SK-N-SH (cell line): ENCODE measurements around the gene LSM3. TPM values are rescaled to one million over a fixed set of nuclear protein-coding genes. Genes with fewer than 3 reads are reported as not detected.

Source experiments
- CTCF ChIA-PET: fragments of 300-600, 350-600 bp; formaldehyde crosslinking; extraction: SDS; loops from one replicate; lab custom pipeline; 2021; lab: Yijun Ruan, JAX
- POLR2A ChIA-PET: fragments of 350-600 bp; sonication (Branson Sonifier 250); formaldehyde crosslinking; extraction: SDS; loops from one replicate; lab custom pipeline; 2020; ENCODE audit warnings: antibody characterized with exemption, inconsistent platforms; lab: Yijun Ruan, JAX
- DNase-seq: peaks from one replicate; pipeline ENCODE4 v3.0.0; 2012
- H2AFZ ChIP-seq: fragments of 200-600 bp; sonication (generic); 2 replicates; pipeline ENCODE4 v1.8.1; 2016; ENCODE audit warnings: antibody characterized with exemption, mild to moderate bottlenecking, low read depth
- H3F3A ChIP-seq: fragments of 200-600 bp; sonication (generic); replicated peaks from 2 replicates; pipeline ENCODE3; 2016; ENCODE audit warnings: antibody characterized with exemption, mild to moderate bottlenecking; ENCODE audit not compliant: insufficient read depth
- H3K27ac ChIP-seq, 2 experiments: fragments of 200-500 bp in 1 of 2; fragments of 200-600 bp in 1 of 2; sonication (Bioruptor generic) in 1 of 2; sonication (generic), shearing (Covaris generic) in 1 of 2; 2 replicates each; pipeline versions ENCODE4 v1.5.1 to v1.6.1; 2014 to 2016; ENCODE audit warnings: low read depth in 2 of 2, inconsistent platforms in 1 of 2, low read length in 1 of 2, mild to moderate bottlenecking in 1 of 2, mixed read lengths in 1 of 2
- H3K27me3 ChIP-seq: fragments of 200-600 bp; sonication (generic), shearing (Covaris generic); 2 replicates; pipeline ENCODE4 v1.6.1; 2016; ENCODE audit warnings: mixed run types; ENCODE audit not compliant: insufficient read depth
- H3K36me3 ChIP-seq, 2 experiments: fragments of 200-500 bp in 1 of 2; fragments of 200-600 bp in 1 of 2; sonication (Bioruptor generic) in 1 of 2; sonication (generic) in 1 of 2; replicated peaks in 1 of 2; 2 replicates each; pipeline versions ENCODE3 to v1.5.1; 2014 to 2016; ENCODE audit warnings: low read length in 1 of 2, mild to moderate bottlenecking in 1 of 2; ENCODE audit not compliant: insufficient read depth in 2 of 2, control insufficient read depth in 1 of 2
- H3K4me1 ChIP-seq, 2 experiments: fragments of 200-500 bp in 1 of 2; fragments of 200-600 bp in 1 of 2; sonication (Bioruptor generic) in 1 of 2; sonication (generic), shearing (Covaris generic) in 1 of 2; 2 replicates each; pipeline versions ENCODE4 v1.5.1 to v1.6.1; 2014 to 2016; ENCODE audit warnings: low read depth in 1 of 2, low read length in 1 of 2, mixed run types in 1 of 2; ENCODE audit not compliant: insufficient read depth in 2 of 2, control insufficient read depth in 1 of 2
- H3K4me2 ChIP-seq: fragments of 200-600 bp; sonication (generic), shearing (Covaris generic); 2 replicates; pipeline ENCODE4 v1.6.1; 2017; ENCODE audit warnings: mixed run types
- H3K4me3 ChIP-seq, 2 experiments: fragments of 200-500 bp in 1 of 2; fragments of 200-600 bp in 1 of 2; sonication (Bioruptor generic) in 1 of 2; sonication (generic), shearing (Covaris generic) in 1 of 2; 2 replicates each; pipeline versions ENCODE4 v1.5.1 to v1.8.1; 2014 to 2016; ENCODE audit warnings: low read depth in 2 of 2, inconsistent platforms in 1 of 2, low read length in 1 of 2, mild to moderate bottlenecking in 1 of 2, mixed read lengths in 1 of 2, moderate library complexity in 1 of 2
- H3K79me2 ChIP-seq: fragments of 200-600 bp; sonication (generic); 2 replicates; pipeline ENCODE4 v1.8.1; 2017; ENCODE audit warnings: mild to moderate bottlenecking; ENCODE audit not compliant: insufficient read depth
- H3K9ac ChIP-seq: fragments of 200-600 bp; sonication (generic); 2 replicates; pipeline ENCODE4 v1.6.1; 2017; ENCODE audit warnings: mixed run types
- H3K9me2 ChIP-seq: fragments of 200-600 bp; sonication (generic); 2 replicates; pipeline ENCODE4 v1.6.1; 2017; ENCODE audit warnings: mixed run types
- H3K9me3 ChIP-seq: fragments of 200-600 bp; sonication (generic); 2 replicates; pipeline ENCODE4 v1.6.1; 2017; ENCODE audit warnings: mixed run types, mild to moderate bottlenecking, moderate library complexity
- H4K20me1 ChIP-seq: fragments of 200-600 bp; sonication (generic); 2 replicates; pipeline ENCODE4 v1.6.1; 2017; ENCODE audit warnings: mild to moderate bottlenecking, mixed run types; ENCODE audit not compliant: insufficient read depth
- EP300 ChIP-seq, 2 experiments: IDR thresholded peaks; 2 replicates each; pipeline versions ENCODE4 v1.4.0 to v1.6.1; 2012; ENCODE audit warnings: borderline replicate concordance in 1 of 2, low read depth in 1 of 2, low read length in 1 of 2
- EZH2phosphoT487 ChIP-seq: fragments of 200-600 bp; sonication (generic); IDR thresholded peaks from 2 replicates; pipeline ENCODE4 v1.6.1; 2017; ENCODE audit warnings: low read depth, mixed run types, mild to moderate bottlenecking, antibody characterized with exemption, moderate library complexity, borderline replicate concordance
- FOXJ3 ChIP-seq: sonication (generic); formaldehyde crosslinking; IDR thresholded peaks from 2 replicates; pipeline ENCODE4 v1.5.1; 2020; ENCODE audit warnings: mild to moderate bottlenecking, missing genetic modification reagents
- GABPA ChIP-seq: IDR thresholded peaks from 2 replicates; pipeline ENCODE4 v1.4.0; 2012; ENCODE audit warnings: low read depth, mild to moderate bottlenecking
- GATA2 ChIP-seq: sonication (generic); formaldehyde crosslinking; IDR thresholded peaks from 2 replicates; pipeline ENCODE4 v1.5.0; 2020; ENCODE audit warnings: mild to moderate bottlenecking, missing genetic modification reagents
- JUND ChIP-seq: IDR thresholded peaks from 2 replicates; pipeline ENCODE4 v1.4.0; 2012
- MXI1 ChIP-seq: IDR thresholded peaks from 2 replicates; pipeline ENCODE4 v1.6.1; 2012; ENCODE audit warnings: mild to moderate bottlenecking, low read depth, low read length, improper control_type of control experiment
- NFIC ChIP-seq: IDR thresholded peaks from 2 replicates; pipeline ENCODE4 v1.4.0; 2012; ENCODE audit warnings: borderline replicate concordance
- NRF1 ChIP-seq: IDR thresholded peaks from 2 replicates; pipeline ENCODE4 v1.6.1; 2012; ENCODE audit warnings: low read depth, mild to moderate bottlenecking, low read length
- RCOR1 ChIP-seq: fragments of 150-350 bp; IDR thresholded peaks from 2 replicates; pipeline ENCODE4 v1.6.1; 2017; ENCODE audit warnings: antibody characterized with exemption, low read length
- RFX5 ChIP-seq: IDR thresholded peaks from 2 replicates; pipeline ENCODE4 v1.6.1; 2012; ENCODE audit warnings: mild to moderate bottlenecking, improper control_type of control experiment, low read length
- SIN3A ChIP-seq: IDR thresholded peaks from 2 replicates; pipeline ENCODE4 v1.6.1; 2012; ENCODE audit warnings: low read depth, mild to moderate bottlenecking, low read length, moderate library complexity, borderline replicate concordance
- SMC3 ChIP-seq: IDR thresholded peaks from 2 replicates; pipeline ENCODE4 v1.6.1; 2012; ENCODE audit warnings: low read depth, low read length, improper control_type of control experiment
- TAF1 ChIP-seq: IDR thresholded peaks from 2 replicates; pipeline ENCODE4 v1.6.1; 2012; ENCODE audit warnings: low read depth, mild to moderate bottlenecking, low read length, moderate library complexity, borderline replicate concordance
- TCF12 ChIP-seq: IDR thresholded peaks from 2 replicates; pipeline ENCODE4 v1.4.0; 2012
- WGBS: methylation state at CpG from one replicate; pipeline ENCODE4 v1.1.6; 2017; ENCODE audit warnings: low lambda C conversion rate; 5-methylcytosine and 5-hydroxymethylcytosine counted together
- polyA plus RNA-seq, 3 experiments: library from polyadenylated mRNA; depleted of rRNA; stranded (reverse); fragments of >200 nt; gene quantifications; 2 replicates each; pipeline ENCODE4 v1.2.3, GENCODE V29; 2012
- TF ChIP-seq, protein P1 (sequence below): IDR thresholded peaks from 2 replicates; pipeline ENCODE4 v1.4.0; 2012; ENCODE audit warnings: low read depth, borderline replicate concordance
- TF ChIP-seq, protein P2 (sequence below): fragments of 200-600 bp; sonication (generic); IDR thresholded peaks from 2 replicates; pipeline ENCODE4 v1.6.1; 2017; ENCODE audit warnings: antibody characterized with exemption, mild to moderate bottlenecking, moderate library complexity
- TF ChIP-seq, protein P3 (sequence below): fragments of 150-350 bp; IDR thresholded peaks from 2 replicates; pipeline ENCODE4 v1.6.1; 2017; ENCODE audit warnings: antibody characterized with exemption, low read length, low read depth, borderline replicate concordance
- TF ChIP-seq, protein P4 (sequence below): IDR thresholded peaks from 2 replicates; pipeline ENCODE4 v1.4.0; 2012; ENCODE audit warnings: low read depth, borderline replicate concordance

The LSM3 gene
- polyA plus RNA-seq, 1 of the 3 experiments (the other 2 are of a cell fraction) = 5.1 TPM

DNA sequence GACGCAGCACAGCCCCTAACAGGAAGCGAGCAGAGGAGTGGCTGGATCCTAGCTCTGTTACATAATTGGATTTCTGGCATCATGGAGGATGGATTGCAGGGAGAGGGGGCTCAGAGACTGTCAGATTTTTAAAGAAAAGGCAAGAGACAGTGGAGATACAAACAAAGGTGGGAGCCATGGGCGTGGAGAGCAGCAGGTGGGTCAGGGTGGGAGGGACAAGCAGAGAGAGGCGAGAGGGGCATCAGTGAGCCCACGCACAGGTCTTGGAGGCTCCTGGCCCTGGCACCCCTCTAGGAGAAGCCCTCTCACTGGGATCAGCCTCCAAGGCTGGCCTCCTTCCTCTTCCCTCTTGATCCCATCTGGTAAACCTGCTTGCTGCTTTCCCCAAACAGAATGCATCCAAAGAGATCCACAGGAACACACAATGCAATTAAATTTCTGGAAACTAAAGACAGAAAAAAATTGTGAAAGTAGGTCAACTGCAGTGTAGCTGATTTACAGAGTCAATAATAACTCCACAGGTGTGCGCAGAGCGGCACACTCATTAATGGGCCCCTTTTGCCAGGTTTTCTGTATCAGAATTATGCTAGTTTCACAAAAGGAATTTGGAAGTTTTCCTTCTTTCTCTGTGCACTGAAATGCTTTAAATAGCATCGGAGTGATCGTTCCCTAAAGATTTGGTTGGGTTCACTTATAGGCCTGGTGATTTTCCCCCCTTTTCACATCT, 66.1 kb downstream of the LSM3 start:
- no peak overlapping the region for H3K4me2 ChIP-seq
- no peaks in the 10 kb centered on the region for H3K9me2 ChIP-seq
- H3K9ac ChIP-seq = no peak overlapping the region
- H3K9me3 ChIP-seq = no peaks in the 10 kb centered on the region
- H2AFZ ChIP-seq = no peak overlapping the region
- no peak for TF ChIP-seq NRF1
- TF ChIP-seq MXI1 = no peak
- no peak for TF ChIP-seq FOXJ3 (CRISPR knock-in tag)
- TF ChIP-seq JUND = no peak
- TF ChIP-seq RCOR1 = no peak
- TF ChIP-seq GATA2 (CRISPR knock-in tag) = no peak
- TF ChIP-seq SIN3A = no peak
- TF ChIP-seq GABPA = no peak
- 64% methylated on average over 9 of the region's 9 CpGs for WGBS
- no peaks in the 10 kb centered on the region for H3K4me1 ChIP-seq
- no peak overlapping the region for H3K4me3 ChIP-seq
- ChIA-PET CTCF (no interaction called here), POLR2A (no interaction called here)
- no peaks in the 10 kb centered on the region for H3F3A ChIP-seq
- no peaks in the 10 kb centered on the region for H3K79me2 ChIP-seq
- H3K27me3 ChIP-seq = peaks cover 7% of the 10 kb centered on the region; the same call in 1 of the 2 replicates
- no peaks in the 10 kb centered on the region for H4K20me1 ChIP-seq
- no peak overlapping the region for H3K27ac ChIP-seq
- no peak for DNase-seq
- no peaks in the 10 kb centered on the region for H3K36me3 ChIP-seq

DNA sequence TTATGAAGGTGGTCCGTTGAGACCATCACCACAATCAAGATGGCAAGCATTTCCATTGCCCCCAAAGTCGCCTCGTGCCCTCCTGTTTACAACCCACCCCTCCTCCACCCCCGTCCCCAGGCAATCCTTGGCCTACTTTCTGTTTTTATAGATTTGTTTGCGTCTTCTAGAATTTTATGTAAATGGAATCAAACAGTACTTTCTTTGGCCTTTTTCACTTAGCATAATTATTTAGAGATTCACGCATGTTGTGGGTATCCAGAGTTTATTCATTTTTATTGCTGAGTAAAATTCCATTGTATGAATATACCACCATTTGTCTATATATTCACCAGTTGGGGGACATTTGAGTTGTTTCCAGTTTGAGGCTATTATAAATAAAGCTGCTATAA, 66.6 kb downstream of the LSM3 start:
- Histone ChIP-seq H3K4me2 (no peak overlapping the region), H3F3A (no peaks in the 10 kb centered on the region), H3K36me3 (no peaks in the 10 kb centered on the region), H3K27me3 (peaks cover 7% of the 10 kb centered on the region; the same call in 1 of the 2 replicates), H4K20me1 (no peaks in the 10 kb centered on the region), H3K9me2 (no peaks in the 10 kb centered on the region), H3K9ac (no peak overlapping the region), H3K4me3 (no peak overlapping the region), H3K79me2 (no peaks in the 10 kb centered on the region), H2AFZ (no peak overlapping the region), H3K9me3 (no peaks in the 10 kb centered on the region), H3K4me1 (no peaks in the 10 kb centered on the region), H3K27ac (no peak overlapping the region)
- no peak for DNase-seq
- 47% methylated on average over 6 of the region's 6 CpGs for WGBS
- POLR2A ChIA-PET = no interaction called here
- CTCF ChIA-PET = interaction anchor here (1.0 to 1.5 kb wide), 3 partner anchors 16 to 42 kb away, joined by 3 to 9 read pairs (median 7); no protein-coding TSS in a partner anchor
- TF ChIP-seq TCF12 = no peak
- no peak for TF ChIP-seq SIN3A
- TF ChIP-seq, protein P1, sequence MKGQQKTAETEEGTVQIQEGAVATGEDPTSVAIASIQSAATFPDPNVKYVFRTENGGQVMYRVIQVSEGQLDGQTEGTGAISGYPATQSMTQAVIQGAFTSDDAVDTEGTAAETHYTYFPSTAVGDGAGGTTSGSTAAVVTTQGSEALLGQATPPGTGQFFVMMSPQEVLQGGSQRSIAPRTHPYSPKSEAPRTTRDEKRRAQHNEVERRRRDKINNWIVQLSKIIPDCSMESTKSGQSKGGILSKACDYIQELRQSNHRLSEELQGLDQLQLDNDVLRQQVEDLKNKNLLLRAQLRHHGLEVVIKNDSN = no peak
- TF ChIP-seq TAF1 = no peak
- no peak for TF ChIP-seq EP300 (IDR thresholded peaks at IDR 0.05; ENCODE audit: borderline replicate concordance in 1 of 2, low read depth in 1 of 2, low read length in 1 of 2)
- TF ChIP-seq EZH2phosphoT487 = no peak
- TF ChIP-seq NFIC = no peak
- TF ChIP-seq, protein P2, sequence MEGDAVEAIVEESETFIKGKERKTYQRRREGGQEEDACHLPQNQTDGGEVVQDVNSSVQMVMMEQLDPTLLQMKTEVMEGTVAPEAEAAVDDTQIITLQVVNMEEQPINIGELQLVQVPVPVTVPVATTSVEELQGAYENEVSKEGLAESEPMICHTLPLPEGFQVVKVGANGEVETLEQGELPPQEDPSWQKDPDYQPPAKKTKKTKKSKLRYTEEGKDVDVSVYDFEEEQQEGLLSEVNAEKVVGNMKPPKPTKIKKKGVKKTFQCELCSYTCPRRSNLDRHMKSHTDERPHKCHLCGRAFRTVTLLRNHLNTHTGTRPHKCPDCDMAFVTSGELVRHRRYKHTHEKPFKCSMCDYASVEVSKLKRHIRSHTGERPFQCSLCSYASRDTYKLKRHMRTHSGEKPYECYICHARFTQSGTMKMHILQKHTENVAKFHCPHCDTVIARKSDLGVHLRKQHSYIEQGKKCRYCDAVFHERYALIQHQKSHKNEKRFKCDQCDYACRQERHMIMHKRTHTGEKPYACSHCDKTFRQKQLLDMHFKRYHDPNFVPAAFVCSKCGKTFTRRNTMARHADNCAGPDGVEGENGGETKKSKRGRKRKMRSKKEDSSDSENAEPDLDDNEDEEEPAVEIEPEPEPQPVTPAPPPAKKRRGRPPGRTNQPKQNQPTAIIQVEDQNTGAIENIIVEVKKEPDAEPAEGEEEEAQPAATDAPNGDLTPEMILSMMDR = no peak
- TF ChIP-seq SMC3 = no peak
- TF ChIP-seq, protein P3, sequence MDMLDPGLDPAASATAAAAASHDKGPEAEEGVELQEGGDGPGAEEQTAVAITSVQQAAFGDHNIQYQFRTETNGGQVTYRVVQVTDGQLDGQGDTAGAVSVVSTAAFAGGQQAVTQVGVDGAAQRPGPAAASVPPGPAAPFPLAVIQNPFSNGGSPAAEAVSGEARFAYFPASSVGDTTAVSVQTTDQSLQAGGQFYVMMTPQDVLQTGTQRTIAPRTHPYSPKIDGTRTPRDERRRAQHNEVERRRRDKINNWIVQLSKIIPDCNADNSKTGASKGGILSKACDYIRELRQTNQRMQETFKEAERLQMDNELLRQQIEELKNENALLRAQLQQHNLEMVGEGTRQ = no peak
- no peak for TF ChIP-seq GABPA
- TF ChIP-seq, protein P4, sequence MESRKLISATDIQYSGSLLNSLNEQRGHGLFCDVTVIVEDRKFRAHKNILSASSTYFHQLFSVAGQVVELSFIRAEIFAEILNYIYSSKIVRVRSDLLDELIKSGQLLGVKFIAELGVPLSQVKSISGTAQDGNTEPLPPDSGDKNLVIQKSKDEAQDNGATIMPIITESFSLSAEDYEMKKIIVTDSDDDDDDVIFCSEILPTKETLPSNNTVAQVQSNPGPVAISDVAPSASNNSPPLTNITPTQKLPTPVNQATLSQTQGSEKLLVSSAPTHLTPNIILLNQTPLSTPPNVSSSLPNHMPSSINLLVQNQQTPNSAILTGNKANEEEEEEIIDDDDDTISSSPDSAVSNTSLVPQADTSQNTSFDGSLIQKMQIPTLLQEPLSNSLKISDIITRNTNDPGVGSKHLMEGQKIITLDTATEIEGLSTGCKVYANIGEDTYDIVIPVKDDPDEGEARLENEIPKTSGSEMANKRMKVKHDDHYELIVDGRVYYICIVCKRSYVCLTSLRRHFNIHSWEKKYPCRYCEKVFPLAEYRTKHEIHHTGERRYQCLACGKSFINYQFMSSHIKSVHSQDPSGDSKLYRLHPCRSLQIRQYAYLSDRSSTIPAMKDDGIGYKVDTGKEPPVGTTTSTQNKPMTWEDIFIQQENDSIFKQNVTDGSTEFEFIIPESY = no peak
- no peak for TF ChIP-seq RFX5
